T follicular helper cell (primary cell): ENCODE data around the gene ALKBH5.
"Not testable (repeated sequence)": the region's sequence is repeated elsewhere in the genome, so short reads cannot be mapped to it uniquely, and the experiment has no call there.

Source experiments
- DNase-seq: peaks from one replicate; pipeline ENCODE4 v3.0.0-alpha.2; 2020; ENCODE audit warnings: low read depth

The ALKBH5 gene

GRCh38 chr17:18185832-18186626 lies 2.4 kb downstream of the ALKBH5 start:
- no peak for DNase-seq

DNA sequence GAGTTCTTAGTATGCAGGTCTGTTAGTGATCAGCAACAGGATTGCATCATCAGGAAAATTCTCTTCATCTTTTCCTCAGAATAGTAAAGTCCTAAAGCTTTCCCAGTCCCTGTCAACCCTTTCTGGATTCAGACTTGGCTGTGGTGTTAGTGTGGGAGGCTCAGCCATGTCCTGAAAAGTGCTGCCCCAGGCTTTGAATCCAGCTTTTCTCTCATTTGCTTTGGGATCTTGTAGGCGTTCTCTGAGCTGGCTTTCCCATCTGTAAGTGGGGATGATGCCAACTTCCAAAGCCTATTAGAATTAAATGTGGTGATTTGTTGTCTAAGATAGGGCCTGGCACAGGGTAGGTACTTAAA lies 3.0 kb downstream of the ALKBH5 start:
- no peak for DNase-seq

- no peak for DNase-seq
Observed at GRCh38 chr17:18187226-18187625, 3.6 kb downstream of the ALKBH5 start.

GRCh38 chr17:18187821-18188761 lies 4.5 kb downstream of the ALKBH5 start:
- no peak for DNase-seq

DNA sequence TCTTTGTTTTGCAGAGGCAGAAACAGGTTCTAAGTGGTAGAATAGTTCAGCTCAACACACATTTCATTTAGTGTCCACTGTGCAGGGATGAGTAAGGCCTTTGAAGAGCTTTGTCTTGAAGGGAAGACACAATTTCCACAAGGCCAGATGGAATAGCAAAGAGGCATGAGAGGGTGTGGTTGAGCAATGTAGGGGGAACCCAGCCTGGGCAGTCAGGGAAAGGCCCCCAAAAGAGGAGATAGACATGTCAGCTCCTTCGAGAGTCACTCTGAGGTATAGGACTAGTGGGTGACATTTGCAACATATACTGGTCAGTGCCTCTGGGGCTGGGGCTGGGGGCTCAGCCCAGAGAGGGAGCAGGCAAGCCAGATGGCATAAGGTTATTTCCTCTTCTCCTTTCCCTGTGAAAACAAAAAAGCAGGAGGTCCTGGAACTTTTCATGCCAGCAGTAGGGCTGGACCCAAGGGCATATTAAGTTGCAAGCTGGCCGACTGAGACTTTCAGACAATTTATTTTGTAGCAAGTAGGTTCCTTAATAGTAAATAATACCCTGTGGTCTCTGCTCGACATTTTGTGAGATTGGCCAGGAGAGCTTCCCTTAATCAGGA lies 7.1 kb downstream of the ALKBH5 start:
- DNase-seq, result no peak

GRCh38 chr17:18191236-18191667 lies 7.6 kb downstream of the ALKBH5 start:
- DNase-seq, result no peak

- DNase-seq, result no peak
Observed at GRCh38 chr17:18191967-18192366, 8.3 kb downstream of the ALKBH5 start.

DNA sequence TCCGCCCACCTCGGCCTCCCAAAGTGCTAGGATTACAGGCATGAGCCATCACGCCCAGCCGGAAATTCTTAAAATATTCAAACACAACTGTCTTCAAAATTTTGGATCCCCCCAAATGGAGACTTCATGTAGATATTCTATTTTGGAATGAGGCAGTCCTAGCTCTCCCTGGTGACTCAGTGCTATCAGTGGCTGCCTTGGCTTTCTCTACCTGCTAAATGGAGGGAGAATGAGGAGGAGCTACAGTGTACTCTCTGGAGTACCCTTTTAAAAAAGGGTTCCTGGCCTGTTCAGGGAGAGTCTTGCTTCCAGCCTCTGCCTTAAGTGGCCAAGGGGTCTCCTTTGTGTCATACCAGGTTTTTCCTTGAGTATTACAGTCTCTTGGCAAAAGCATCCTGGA lies 10.8 kb downstream of the ALKBH5 start:
- DNase-seq, result no peak

DNA sequence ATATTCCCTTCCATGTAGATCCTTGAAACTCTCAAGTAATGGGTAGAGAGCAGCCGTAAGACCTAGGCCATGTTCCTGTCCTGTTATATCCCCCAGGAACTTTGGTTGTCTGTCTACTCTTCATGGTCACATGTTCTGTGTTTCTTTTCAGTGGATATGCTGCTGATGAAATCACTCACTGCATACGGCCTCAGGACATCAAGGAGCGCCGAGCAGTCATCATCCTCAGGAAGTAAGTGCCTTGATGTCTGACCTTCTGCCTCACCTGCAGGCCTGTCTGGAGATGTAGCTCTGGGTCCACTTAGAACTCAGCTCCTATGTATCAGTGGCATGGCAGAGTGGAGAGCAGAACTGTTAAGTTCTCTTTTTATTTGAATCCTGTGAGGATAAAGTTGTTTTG lies 11.2 kb downstream of the ALKBH5 start:
- DNase-seq, result no peak

DNA sequence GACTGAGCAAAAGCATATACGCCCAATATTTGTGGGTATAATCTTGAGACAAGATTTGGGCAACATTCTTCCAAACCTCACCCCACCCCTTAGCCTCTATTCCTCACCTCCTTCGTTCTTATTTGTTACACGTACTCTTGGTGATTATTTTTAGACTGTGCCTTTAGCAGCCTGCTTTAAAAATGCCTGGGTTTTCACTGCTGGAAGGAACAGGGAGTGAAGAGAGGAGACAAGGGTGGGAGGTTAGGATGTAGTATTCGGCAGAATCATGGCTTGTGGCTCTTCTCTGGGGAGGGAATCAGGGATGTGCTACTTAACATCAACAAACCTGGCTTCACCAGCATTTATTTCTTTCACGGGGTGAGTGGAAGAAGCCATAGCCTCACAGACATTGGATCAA lies 11.6 kb downstream of the ALKBH5 start:
- no peak for DNase-seq

DNA sequence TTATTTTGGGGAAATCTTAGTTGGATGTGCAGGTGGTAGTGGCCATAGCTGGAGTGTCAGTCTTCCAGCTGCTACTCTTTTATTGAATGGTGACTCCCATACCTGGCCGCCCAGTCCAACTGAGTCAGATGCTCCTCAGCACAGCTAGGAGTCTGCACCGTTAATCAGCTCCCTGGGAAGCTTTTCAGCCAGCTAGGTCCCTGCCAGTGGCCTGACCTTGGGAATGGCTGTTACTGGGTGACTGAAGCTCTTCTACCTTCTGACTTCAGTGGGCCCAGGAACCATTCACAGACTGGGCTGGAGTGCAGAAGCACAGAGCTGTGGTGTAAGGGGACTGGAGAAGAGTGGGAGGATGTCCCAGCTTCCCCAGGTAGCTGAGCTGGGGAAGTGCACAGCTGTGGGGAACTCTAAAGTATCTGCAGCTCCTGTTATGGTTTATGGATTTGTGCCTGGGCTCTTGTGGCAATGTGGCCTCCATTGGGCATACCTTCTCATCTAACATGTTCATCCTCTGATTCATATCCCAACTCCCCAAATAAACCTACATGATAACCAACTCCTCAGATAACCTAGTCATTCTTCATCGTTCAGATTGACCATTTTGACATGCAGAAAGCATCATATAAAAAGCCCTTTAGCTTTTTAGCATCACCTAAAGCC lies 14.0 kb downstream of the ALKBH5 start:
- no peak for DNase-seq

GRCh38 chr17:18198530-18198929 lies 14.9 kb downstream of the ALKBH5 start:
- no peak for DNase-seq

DNA sequence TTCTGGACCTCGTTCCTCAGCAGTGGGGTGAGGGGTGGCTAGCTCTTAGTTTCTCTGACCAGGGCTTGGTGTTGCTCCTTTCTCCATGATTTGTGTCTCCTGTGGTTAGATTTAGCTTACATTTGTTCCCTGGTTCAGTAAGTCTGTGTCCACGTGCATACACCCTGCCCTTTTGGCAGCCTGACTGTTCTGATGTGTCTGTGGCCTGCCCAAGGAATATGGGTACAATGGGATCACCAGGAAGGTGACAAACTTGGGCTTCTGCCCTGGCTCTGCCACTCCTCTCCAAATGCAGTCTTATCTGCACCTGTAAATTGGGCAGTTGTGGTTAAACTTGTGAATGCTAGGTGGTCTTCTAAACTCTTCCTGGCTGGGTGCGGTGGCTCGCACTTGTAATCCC lies 17.5 kb downstream of the ALKBH5 start:
- DNase-seq, result no peak

DNA sequence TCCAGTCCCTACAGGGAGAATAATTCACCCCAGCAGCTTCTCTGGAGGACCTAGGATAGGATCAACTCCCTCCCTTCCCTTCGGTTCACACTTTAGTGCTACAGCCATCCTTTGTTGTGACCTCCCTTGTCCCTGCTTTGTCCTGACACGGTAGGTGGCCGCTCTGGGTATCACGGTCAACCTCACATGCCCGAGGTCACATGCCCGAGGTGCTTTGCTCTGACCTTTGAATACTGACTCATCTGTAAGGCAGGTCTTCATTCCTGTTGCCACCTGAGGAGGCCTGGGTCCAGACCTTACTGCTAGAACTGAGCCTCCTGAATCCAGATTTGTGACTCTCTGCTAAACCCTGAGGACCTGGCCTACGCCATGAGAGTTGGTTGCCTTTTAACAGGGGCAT lies 19.7 kb downstream of the ALKBH5 start:
- DNase-seq, result no peak

DNA sequence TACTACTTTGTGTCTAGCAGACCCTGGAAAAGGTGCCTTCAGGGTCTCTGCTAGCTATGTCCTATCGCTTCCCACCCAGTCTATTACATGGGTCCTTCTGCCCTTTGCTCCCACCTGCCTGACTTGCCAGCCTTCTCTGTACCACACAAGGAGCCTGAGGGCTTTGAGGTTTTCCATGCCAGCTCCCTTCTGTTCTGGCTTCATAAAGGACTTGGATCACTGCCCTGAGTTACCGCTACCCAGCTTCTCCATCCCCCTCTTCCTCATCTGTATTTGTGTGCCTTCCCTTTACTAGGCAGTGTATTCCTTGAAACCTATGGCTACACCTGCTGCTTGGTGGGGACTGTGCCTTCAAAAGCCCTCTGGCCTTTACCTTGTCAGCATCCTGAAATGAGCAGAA lies 22.2 kb downstream of the ALKBH5 start:
- DNase-seq, result no peak

- DNase-seq, result no peak
Observed at GRCh38 chr17:18206962-18207361, 23.3 kb downstream of the ALKBH5 start.

DNA sequence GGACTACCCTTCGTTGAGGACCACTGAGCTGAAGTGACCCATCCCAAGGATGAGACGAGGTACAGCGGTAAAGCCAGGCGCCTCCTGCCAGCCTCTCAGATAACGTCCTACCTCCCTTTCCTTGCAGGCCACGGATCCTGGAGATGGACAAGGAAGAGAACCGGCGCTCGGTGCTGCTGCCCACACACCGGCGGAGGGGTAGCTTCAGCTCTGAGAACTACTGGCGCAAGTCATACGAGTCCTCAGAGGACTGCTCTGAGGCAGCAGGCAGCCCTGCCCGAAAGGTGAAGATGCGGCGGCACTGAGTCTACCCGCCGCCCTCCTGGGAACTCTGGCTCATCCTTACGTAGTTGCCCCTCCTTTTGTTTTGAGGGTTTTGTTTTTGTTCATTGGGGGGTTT lies 24.5 kb downstream of the ALKBH5 start:
- no peak for DNase-seq

- no peak for DNase-seq
Observed at GRCh38 chr17:18213666-18214270, 30.1 kb downstream of the ALKBH5 start.

GRCh38 chr17:18216906-18217305 lies 33.3 kb downstream of the ALKBH5 start:
- DNase-seq, result not testable (repeated sequence)

DNA sequence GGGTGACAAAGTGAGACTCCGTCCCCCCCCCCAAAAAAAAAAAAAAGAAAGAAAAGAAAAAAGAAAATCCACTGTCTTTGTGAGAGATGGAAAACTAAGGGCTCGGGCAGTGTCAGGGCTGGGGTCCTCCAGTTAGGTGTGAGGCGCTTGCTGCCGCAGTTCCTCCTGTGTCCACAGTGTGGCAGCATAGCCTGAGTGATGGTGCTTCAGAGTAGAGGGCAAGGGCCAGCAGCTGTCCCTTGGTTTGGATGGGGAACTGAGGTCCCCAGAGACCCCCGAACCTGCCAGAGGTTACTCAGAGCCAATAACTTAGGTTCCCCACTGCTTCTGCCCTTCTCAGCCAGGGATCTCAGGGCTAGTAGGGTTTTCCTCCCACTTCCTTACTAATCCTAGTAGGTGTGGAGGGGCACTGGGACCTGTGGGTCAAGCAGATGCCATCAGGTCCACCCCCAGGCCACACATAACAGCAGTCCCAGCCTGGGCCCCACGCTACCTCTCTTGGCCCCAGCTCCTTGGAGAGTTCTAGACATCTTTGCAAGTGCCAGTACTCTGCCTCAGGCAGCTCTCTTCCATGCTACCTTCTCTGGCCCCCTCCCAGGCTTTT lies 33.9 kb downstream of the ALKBH5 start:
- peak; percentile 57 for DNase-seq

- DNase-seq, result no peak
Observed at GRCh38 chr17:18218756-18219415, 35.3 kb downstream of the ALKBH5 start.
